Ishikawa (cell line): Measurements from ENCODE around the gene EGFR.

Experiments used
- CEBPB ChIP-seq: IDR thresholded peaks from 2 replicates; pipeline ENCODE4 v1.6.1; 2012
- CREB1 ChIP-seq: IDR thresholded peaks from 2 replicates; pipeline ENCODE4 v1.6.1; 2012; ENCODE audit warnings: low read depth
- EGR1 ChIP-seq: IDR thresholded peaks from 2 replicates; pipeline ENCODE4 v1.6.1; 2012
- EP300 ChIP-seq: IDR thresholded peaks from 2 replicates; pipeline ENCODE4 v1.6.1; 2012; ENCODE audit warnings: borderline replicate concordance
- FOXM1 ChIP-seq: IDR thresholded peaks from 2 replicates; pipeline ENCODE4 v1.6.1; 2012; ENCODE audit warnings: low read depth, borderline replicate concordance
- NFIC ChIP-seq: IDR thresholded peaks from 2 replicates; pipeline ENCODE4 v1.6.1; 2012
- RAD21 ChIP-seq: IDR thresholded peaks from 2 replicates; pipeline ENCODE4 v1.6.1; 2012; ENCODE audit warnings: low read depth
- TAF1 ChIP-seq: IDR thresholded peaks from 2 replicates; pipeline ENCODE4 v1.6.1; 2012; ENCODE audit warnings: low read depth, mild to moderate bottlenecking
- TCF12 ChIP-seq: IDR thresholded peaks from 2 replicates; pipeline ENCODE4 v1.6.1; 2012; ENCODE audit warnings: low read depth
- TEAD4 ChIP-seq: IDR thresholded peaks from 2 replicates; pipeline ENCODE4 v1.6.1; 2012
- YY1 ChIP-seq: IDR thresholded peaks from 2 replicates; pipeline ENCODE4 v1.6.1; 2012; ENCODE audit warnings: low read depth
- ZBTB7A ChIP-seq: IDR thresholded peaks from 2 replicates; pipeline ENCODE4 v1.6.1; 2012; ENCODE audit warnings: low read depth
- TF ChIP-seq, protein P1 (sequence below): IDR thresholded peaks from 2 replicates; pipeline ENCODE4 v1.6.1; 2012
- TF ChIP-seq, protein P2 (sequence below): IDR thresholded peaks from 2 replicates; pipeline ENCODE4 v1.6.1; 2012; ENCODE audit warnings: low read depth, mild to moderate bottlenecking
- TF ChIP-seq, protein P3 (sequence below): IDR thresholded peaks from 2 replicates; pipeline ENCODE4 v1.6.1; 2012

EGFR gene

DNA sequence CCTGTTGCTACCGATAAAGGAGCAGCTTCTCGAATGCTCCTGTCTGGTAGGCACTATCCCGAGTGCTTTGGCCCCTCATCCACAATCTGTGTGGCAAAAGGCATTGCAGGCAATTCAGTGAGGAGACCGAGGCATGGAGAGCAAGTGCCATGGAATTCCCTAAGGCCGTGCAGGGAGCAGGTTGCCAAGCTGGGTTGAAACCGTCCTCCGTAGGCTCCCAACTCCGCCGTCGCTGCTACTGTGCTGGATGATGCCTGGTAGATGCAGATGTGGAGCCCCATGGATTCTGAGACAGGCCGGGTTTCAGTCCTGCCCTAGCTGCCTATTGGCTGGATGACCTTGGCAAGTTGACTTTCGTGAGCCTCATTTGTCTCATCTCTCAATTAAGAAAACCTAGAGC is 85.3 kb downstream of the EGFR start:
- TF ChIP-seq EGR1 (no peak), RAD21 (no peak), FOXM1 (no peak), YY1 (no peak)
- TF ChIP-seq, protein P1, sequence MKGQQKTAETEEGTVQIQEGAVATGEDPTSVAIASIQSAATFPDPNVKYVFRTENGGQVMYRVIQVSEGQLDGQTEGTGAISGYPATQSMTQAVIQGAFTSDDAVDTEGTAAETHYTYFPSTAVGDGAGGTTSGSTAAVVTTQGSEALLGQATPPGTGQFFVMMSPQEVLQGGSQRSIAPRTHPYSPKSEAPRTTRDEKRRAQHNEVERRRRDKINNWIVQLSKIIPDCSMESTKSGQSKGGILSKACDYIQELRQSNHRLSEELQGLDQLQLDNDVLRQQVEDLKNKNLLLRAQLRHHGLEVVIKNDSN, result no peak

DNA sequence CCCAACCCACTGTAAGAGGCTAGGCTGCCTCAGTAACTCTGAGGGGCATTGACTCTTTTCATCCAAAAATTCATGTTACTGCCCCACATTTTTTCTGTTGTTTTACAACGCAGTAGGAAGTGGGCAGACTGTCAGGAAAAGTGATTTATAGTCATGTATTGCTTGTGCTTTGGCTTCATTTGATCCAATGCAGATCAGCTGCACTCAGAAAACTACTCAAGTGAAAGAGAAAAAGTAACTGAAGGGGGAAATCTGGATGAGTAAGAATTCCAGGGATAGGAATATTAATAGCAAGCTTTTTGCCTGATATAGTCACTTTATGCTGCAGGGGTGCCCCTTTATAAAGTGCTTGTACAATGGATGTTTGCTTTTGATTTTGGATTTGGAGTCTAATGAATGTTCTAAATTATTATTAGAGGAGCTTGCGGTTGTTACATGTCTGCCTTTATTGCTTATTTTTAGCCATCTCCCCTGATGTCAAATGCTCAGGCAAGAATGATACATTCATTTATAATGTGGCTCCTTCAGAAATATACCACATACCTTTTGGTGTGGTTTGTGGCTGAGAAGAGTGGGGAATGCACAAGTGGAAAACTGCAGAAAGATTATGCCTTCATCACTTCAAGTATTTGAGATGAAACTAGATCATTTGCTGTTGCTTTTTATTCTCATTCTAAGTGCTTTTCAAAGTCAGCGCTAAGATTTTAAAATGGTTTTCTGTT is 86.1 kb downstream of the EGFR start:
- TF ChIP-seq ZBTB7A (no peak), EGR1 (no peak), CEBPB (no peak), YY1 (no peak), NFIC (no peak), FOXM1 (no peak), TAF1 (no peak), TEAD4 (no peak), TCF12 (no peak), RAD21 (no peak), EP300 (no peak), CREB1 (no peak)
- TF ChIP-seq, protein P2, sequence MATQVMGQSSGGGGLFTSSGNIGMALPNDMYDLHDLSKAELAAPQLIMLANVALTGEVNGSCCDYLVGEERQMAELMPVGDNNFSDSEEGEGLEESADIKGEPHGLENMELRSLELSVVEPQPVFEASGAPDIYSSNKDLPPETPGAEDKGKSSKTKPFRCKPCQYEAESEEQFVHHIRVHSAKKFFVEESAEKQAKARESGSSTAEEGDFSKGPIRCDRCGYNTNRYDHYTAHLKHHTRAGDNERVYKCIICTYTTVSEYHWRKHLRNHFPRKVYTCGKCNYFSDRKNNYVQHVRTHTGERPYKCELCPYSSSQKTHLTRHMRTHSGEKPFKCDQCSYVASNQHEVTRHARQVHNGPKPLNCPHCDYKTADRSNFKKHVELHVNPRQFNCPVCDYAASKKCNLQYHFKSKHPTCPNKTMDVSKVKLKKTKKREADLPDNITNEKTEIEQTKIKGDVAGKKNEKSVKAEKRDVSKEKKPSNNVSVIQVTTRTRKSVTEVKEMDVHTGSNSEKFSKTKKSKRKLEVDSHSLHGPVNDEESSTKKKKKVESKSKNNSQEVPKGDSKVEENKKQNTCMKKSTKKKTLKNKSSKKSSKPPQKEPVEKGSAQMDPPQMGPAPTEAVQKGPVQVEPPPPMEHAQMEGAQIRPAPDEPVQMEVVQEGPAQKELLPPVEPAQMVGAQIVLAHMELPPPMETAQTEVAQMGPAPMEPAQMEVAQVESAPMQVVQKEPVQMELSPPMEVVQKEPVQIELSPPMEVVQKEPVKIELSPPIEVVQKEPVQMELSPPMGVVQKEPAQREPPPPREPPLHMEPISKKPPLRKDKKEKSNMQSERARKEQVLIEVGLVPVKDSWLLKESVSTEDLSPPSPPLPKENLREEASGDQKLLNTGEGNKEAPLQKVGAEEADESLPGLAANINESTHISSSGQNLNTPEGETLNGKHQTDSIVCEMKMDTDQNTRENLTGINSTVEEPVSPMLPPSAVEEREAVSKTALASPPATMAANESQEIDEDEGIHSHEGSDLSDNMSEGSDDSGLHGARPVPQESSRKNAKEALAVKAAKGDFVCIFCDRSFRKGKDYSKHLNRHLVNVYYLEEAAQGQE, result no peak
- TF ChIP-seq, protein P1, result no peak
- TF ChIP-seq, protein P3, sequence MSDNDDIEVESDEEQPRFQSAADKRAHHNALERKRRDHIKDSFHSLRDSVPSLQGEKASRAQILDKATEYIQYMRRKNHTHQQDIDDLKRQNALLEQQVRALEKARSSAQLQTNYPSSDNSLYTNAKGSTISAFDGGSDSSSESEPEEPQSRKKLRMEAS, result no peak

DNA sequence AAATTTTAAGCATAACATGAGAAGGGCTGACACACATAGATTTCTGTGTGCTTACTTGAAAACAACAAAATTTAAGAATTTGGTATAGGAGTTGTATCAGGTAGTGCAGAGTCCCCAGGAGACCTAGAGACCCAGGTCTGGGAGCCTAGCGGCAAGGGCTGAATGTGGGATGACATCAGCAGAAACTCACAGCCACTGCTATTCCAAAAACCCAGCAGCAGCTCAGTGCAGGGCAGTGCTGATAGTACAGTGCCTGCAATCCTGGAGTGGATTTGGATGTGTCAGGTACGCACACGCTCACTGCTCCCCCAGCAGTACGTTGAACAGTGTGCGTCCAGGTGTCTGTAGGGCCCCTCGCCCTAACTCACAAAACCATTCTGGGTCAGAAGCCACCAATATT is 87.1 kb downstream of the EGFR start:
- TF ChIP-seq YY1 (no peak), RAD21 (no peak), EP300 (no peak), FOXM1 (no peak), CREB1 (no peak), TAF1 (no peak), EGR1 (no peak), TCF12 (no peak), CEBPB (no peak), NFIC (no peak)
- TF ChIP-seq, protein P2, result no peak
- TF ChIP-seq, protein P1, result no peak
- TF ChIP-seq, protein P3, result no peak

DNA sequence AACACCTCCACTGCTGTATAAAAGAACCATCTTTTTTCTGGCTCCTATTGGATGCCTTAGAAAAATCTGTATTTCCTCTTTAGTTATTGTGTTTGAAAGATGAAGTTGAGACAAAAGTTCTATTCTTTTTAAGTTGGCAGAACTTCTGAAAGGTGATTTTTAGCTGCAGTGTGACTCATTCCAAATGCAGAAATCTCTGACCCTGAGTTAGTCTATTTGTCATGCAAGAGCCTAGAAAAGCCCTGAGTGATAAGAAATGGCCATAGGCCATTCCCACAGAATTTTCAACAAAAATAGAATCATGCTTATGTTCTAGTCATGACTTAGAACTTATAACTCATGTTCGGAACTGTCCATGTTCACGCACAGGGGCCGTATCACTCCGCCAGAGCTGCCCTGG is 89.1 kb downstream of the EGFR start:
- no peak for TF ChIP-seq TAF1
- TF ChIP-seq, protein P2, result no peak
- no peak for TF ChIP-seq CEBPB
- no peak for TF ChIP-seq ZBTB7A
- TF ChIP-seq, protein P3, result no peak
- no peak for TF ChIP-seq RAD21
- TF ChIP-seq FOXM1, result no peak
- no peak for TF ChIP-seq NFIC
